NCI-H524 (cell line): ENCODE measurements around the gene PLCB1.

ENCODE experiments used
- DNase-seq, 2 experiments: peaks; one replicate each; lab custom pipeline; 2025; lab: John Stamatoyannopoulos, UW

Gene PLCB1

GRCh38 chr20:8212286-8212685, 80.2 kb downstream of the PLCB1 start:
- no peak for DNase-seq

GRCh38 chr20:8213270-8213669, 81.2 kb downstream of the PLCB1 start:
- no peak for DNase-seq

DNA sequence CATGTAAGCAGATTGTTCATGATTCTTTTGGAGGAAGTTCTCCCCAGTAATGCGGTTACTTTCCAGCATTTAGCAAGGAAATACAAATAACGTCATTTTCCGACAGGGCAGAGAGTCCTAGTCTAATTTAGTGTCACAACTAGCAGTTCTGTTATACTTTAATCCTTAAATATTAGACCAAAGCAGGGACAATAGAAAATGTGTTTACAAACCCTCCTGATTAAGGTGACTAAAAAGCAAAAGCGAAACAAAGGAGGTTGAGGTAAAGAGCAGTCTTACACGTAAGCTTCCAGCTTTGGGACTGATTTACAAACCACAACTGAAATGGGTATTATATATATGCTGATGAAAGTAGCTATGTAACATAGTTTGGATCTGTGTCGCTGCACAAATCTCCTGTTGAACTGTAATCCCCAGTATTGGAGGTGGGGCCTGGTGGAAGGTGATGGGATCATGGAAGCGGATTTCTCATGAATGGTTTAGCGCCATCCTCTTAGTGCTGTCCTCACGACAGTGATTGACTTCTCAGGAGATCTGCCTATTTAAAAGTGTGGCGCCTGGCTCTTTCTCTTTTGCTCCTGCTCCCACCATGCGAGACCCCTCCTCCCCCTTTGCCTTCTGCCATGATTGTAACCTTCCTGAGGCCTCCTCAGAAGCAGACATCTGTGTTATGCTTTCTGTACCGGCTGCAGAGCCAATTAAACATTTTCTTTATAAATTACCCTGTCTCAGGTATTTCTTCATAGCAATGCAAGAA, 81.9 kb downstream of the PLCB1 start:
- DNase-seq, result no peak

GRCh38 chr20:8215361-8215781, 83.3 kb downstream of the PLCB1 start:
- DNase-seq, result no peak

DNA sequence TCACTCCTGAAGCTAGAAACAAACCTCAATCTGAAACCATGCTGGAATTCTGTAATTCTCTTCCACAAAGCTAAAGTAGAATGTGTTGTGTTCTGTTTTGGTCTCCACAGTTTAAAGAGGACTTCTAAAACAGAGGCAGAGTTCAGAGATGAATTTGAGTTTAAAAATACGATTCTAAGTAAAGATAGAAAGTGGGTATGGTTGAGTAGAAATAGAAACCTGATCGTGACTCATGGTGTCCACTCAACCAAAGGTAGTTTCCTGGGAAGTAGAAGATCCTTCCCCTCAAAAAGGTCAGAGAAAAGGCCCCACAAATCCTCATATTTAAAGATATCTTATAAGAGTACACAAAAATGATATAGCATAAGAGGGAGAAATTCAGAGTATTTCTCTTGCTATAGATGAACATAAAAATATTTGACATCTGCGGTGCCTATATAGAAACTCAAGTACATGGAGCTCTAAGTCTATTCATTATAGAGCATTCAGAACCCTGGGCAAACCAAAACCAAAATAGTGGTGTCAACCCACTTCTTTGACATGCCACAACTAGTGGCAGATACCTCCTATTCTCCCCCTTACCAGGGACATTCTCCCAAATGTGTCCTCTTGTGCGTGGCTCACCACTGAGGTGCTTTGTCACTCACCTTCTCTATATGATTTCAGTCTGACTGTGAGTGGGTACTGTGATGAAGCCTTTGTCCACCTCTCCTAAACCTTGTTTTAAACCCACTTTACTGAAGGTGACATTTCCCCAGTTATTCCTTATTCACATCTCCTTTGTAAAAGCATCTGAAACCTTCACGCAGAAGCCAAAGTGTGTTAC, 84.5 kb downstream of the PLCB1 start:
- no peak for DNase-seq

DNA sequence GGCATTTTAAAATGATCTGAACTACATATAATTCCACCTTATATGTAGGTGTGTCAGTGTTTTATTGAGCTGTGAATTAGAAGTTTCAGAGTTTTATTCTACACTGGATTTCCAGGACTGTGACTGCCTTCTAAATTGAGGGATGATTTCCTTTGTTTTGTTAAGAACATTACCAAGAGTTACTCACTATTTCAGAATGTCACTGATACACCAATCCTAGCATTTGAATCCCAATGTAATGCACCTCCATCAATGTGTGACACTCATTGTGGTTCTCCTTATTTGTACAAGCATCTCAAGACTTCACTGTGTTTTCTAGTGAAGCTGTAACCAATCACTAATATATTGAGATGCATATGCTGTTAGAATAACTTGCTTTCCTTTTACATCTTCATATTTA, 86.8 kb downstream of the PLCB1 start:
- DNase-seq, result no peak

DNA sequence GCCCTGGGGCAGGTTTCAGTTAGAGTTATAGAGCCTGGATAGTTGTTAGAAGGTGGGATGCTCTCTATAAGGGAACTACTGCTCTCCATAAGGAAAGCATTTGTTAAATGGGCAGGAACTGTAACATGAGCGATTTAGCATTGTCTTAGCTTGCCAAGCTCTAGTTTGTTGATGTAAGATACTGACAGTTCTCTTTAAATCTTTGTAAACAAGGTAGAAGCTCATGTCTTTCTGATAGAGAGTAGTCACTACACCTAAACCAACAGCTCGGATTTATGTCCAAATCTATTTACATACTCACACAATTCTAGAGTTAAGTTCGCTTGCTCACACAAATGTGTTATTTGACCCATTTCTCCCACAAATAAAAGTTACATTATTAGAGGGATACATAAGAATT, 87.3 kb downstream of the PLCB1 start:
- no peak for DNase-seq

GRCh38 chr20:8220716-8221115, 88.7 kb downstream of the PLCB1 start:
- DNase-seq, result no peak

DNA sequence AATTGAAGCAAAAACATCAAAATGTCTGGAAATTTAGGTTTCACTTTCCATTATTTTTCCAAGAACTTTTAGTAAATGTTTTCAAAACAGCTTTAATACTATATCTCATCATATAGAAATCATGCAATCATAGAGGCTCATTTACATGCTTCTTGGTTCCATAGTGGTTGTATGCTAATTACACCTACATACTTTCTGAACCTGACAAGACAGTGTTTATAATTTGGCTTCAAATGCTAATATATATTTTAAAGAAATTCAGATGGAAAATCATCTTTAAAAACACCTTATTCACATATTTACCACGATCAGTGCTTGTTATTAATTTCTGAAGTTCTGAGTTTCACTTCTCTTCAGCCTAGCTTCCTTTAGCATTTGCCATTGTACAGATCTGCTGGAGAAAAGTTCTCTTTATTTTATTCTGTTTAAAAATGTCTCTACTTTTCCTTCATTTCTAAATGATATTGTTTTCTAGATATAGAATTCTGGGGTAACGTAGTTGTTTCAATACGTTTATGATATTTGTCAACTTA, 89.9 kb downstream of the PLCB1 start:
- no peak for DNase-seq

DNA sequence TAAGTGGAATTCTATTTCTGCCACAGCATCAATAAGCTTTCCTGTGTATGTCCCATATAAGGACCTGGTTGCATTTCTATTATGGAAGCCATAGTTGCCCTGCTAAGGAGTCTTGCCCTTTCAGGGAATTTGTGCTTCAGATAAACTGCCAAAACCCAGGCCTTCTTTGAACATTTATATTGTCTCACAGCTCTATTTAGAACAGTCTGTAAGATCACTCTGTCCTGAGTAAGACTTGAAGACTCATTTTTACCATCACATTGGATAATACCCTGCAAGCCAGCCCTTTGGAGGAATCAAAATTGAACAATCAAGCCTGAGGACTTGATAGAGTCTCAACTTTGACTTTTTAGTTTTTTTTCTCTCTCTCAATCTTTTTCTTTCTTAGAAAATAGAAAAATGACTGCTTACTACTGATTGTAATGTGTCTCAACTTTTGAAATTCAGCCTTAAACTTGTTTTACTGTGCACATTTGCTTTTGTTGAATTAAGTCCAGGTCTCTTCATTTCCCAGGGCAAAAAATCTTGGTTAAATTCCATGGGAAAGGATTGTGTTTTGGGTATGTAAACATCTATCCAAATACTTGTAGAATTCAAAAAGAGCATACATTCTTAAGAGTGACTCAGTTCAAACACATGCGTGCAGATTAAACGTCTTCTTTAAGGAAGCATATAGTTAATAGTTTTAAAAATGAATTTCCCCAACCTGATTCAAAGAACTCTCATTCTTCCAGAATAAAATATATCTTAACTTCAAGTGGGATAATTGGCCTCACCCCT, 91.2 kb downstream of the PLCB1 start:
- DNase-seq, result no peak

DNA sequence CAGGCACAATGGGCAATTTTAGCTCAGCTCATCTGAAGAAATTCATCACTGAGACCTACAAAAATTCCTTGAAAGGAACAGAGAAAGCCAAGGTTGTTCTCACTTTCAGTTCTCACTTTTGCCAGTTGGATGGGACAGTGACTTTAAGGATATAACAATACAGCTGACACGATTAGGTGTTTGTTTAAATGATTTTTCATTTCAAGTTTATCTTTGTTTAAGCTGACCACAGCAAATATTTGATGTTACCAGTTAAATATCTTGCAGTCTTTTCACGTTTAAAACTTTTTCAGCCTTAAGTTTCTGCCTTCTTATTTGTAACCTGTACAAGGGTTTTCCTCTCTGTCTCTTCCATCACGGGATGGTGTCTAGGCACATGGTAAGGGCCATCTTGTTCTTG, 93.6 kb downstream of the PLCB1 start:
- no peak for DNase-seq

GRCh38 chr20:8226106-8226505, 94.0 kb downstream of the PLCB1 start:
- no peak for DNase-seq

DNA sequence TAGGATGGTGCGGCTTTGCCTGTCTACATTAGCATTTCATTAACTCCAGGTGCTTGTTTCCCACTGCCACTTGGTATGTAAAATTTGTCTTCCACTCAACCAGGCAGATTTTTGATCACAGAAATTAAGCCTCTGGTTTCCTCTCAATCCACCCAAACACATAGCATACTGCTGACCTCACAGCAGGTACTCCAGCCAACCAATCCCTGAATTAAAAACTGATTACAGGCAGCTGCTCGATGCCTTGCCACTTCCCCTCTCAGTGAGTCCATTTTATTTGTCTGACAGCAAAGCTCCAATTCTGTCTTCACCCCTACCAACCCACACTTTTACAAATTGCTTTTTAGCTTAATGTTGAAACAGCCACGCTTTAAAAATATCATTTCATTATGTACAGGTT, 95.2 kb downstream of the PLCB1 start:
- DNase-seq, result no peak

DNA sequence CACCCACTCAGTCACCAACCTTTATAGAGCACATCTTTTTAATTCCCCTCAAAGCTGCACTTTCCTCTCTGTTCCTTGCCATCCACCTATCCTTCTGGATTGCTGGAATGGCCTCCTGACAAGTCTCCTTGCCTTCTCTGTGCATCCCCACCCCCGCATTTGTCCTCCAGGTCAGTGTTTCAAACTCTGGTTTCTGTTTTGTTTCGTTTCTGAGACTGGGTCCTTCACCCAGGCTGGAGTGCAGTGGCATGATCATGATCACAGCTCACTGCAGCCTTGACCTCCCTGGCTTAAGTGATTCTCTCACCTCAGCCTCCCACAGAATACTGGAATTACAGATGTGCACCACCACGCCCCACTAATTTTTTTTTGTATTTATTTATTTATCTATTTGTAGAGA, 96.2 kb downstream of the PLCB1 start:
- DNase-seq, result no peak

DNA sequence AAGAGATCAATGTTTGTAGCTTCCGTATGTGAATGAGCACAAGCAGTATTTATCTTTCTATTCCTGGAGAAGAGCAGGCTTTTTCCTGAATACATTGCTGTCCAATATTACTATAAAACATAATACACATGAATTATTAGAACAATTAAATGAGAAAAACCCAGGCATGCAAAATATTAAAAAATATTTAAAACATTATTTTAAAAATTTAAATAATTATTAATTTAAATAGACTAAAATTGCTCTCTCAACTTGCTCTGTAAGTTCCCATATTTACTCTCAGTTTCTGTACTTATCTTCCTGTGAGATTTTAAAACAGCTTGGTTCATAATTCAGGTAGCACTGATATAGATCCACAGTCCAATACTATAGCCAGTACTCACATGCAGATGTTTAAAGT, 97.0 kb downstream of the PLCB1 start:
- DNase-seq, result no peak

DNA sequence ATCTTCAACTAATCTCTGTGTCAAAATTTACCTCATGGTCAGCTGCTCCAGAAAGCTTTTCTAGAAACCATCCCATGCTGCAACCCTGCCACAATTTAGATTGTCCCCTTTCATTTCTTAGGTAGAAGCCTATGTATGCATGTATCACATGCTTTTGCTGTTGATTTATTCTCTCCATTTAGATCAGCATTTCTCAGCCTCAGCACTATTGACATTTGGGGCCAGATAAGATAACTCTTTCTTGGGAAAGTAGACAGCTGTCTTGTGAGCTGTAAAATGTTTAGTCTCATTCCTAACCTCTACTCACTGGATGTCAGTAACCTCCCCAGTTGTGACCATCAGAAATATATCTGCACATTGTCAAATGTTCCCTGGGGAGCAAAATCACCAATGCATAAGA, 99.0 kb downstream of the PLCB1 start:
- DNase-seq, result no peak

- no peak for DNase-seq
Observed at GRCh38 chr20:8232332-8232731, 100.3 kb downstream of the PLCB1 start.

GRCh38 chr20:8234580-8234979, 102.5 kb downstream of the PLCB1 start:
- DNase-seq, result no peak

DNA sequence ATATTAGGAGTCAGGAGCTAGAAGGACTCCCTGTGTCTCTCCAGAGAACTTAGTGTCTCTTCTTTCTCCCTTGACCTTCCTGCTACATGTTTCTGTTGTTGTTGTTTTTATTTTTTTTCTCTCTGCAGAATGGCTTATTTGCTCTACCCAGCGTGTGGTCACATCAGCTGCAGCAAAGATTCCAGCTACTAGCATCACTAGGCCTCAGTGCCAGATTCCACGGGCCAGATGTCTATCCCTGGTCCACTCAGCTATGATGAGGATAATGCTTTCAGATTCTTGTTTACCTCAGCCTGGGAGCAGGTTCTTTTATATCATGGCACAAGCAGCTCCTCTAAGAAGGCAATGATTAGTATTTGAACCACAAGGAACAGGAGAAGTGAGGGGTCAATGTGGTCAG, 110.0 kb downstream of the PLCB1 start:
- no peak for DNase-seq

GRCh38 chr20:8242827-8243724, 111.0 kb downstream of the PLCB1 start:
- no peak for DNase-seq

DNA sequence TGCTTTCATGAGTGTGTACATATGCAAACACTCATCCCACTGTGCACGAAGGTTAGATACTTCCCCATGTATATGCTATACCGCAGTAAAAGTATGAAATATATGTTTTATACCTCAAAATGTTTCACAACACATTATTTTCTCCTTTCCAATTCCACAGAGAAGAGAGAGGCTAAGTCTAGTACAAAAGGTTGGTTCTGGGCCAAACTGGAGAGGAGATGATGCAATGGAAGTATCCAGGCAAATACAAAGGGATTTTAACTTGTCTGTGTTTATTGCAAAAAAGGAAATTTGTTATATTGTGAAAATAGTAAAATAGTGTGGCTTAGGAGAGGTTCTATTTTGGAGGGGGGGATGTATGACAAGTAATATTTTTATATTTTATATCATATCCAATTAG, 112.6 kb downstream of the PLCB1 start:
- no peak for DNase-seq
